T-helper 1 cell (primary cell): ENCODE results near the gene PIK3CA.

Experiments used
- DNase-seq, 5 donors: peaks; one replicate each; pipeline ENCODE4 v3.0.0-alpha.2; 2012 to 2020

Gene PIK3CA

DNA sequence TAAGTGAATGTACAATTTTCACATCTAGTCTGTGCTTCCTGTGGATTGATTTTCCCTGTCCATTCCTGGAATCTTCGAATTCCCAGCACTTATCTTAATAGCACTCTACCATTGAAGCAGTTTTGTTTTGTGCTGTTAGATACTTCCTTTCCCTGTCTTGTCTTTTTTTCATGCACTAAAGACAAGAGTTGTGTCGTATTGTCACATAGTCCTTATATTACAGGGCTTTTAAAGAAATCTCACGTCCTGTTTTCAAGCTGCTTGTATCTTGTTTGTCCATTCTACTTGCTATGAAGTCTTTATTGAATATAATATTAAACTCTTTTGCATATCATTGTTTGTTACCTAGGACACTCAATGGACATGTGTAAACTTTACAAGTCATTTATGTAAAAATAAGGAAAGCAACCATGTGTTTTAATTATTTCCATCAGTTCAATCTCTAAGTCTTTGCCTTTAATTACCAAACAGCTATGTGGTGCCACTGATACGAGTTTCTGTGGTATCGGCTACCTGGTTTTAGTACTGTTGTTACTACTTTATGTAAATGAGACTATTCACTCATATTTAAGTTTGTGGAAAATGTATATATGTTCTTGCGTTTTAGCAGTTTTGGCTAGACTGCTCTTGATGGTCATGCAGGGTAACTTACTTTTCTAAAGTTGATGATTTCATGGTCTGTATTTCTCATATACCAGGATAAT is 10.3 kb downstream of the PIK3CA start:
- DNase-seq = no peak

DNA sequence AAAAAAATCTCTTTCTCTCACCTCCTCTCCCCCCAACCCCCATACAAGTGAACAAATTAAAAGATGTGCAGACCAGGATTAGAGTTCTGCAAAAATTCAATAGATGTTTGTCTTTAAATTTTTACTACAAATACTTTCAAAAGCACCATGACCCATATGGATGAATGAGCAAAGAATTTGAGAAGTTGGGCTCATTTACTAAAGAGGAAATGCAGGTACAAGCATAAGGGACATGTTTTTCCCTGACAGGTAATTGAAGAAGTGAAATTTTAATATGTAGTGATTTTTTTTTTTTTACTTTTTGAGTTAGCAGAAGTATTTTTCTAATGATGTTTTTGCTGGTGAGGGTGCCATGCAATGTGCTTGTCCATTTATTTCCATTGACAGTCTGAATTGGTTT is 15.3 kb downstream of the PIK3CA start:
- no peak for DNase-seq

DNA sequence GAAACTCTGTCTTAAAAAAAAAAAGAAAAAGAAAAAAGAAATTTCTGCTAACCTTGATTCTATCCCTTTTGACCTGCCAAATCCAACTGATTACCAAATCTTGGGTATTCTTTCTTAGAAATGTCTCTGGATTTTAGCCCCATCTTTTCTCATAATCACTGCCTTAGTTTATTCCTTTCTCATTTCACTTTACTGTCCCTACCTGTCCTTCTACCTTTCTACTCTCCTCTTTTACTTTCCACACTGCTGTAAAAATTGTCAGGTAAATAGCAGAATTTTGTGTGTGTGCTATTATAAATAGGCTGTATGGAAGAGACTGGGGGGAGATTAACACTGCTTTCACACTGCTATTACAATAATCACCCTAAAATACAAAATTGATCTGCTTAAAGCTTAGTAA is 16.7 kb downstream of the PIK3CA start:
- no peak for DNase-seq

DNA sequence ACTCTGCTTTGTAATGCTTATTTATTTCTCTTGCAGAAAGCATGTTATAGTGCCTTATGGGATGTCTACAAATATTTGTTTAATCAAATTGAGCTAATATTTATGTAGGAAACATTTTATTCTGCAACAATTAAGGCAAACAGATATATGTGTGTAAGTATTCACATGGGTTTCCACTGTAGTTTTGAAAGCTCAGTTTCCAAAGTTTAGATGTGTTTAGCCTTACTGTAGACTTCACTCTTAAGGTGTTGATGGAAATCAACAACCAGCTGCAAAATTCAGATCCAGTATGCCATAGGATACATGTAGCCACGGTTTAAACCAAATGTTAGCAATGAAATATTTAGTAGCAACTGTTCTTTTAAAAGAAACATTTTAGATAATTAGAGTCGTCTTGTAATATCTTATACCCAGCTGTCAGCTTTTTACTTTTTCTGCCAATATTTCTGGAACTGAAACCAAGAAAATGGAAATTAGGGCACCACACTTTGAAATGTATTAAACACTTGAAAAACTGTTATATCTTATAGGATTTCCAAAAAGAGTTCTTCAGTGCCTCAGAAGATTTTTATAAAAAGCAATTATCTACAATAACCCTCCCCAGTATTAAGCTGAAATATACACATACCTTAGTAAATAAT is 18.5 kb downstream of the PIK3CA start:
- no peak for DNase-seq

DNA sequence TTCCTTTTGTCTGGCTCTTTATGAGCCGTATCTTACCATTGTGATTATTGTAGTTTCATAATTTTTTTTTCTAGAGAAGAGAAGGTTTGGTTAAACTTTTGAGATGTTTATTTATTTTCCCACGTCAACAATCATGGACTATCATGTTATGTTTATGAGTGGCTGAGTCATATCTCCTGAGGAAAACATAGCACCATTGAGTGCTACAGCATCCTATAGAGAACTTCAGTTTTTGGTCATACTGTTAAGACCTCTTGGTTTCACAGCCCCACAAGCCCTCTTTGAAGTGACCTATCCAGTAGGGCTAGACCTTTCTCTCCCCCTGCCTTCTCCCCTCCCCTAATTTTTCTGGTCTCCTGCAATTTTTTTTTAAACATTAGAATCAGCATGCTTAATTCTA is 20.8 kb downstream of the PIK3CA start:
- no peak for DNase-seq

DNA sequence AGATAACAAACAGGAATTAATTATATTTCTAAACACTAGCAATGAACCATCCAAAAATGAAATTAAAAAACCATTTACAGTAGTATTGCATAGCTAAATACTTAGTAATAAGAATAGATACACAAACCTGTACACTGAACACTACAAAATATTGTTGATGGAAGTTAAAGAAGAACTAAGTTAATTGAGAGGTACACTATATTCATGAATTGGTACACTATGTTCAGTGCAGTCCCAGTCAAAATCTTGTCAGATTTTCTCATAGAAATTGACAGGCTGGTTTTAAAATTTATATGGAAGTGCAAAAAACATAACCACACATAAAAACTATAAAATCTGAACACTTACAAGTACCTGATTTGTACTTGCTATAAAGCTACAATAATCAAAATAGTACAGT is 24.4 kb downstream of the PIK3CA start:
- DNase-seq = no peak

DNA sequence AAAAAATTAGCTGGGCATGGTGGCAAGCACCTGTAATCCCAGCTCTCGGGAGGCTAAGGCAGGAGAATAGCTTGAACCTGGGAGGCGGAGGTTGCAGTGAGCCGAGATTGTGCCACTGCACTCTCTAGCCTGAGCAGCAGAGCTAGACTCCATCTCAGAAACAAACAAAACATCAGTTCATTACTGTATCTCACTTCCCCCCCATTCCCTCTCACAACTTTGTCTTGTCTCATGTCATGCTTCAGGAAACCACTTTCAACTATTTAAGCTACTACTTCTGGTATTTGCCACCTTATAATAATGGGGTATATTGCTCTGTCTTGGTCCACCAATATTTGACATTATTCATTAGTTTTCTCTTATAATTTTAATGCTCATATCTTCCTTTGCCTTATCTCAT is 26.2 kb downstream of the PIK3CA start:
- no peak for DNase-seq

DNA sequence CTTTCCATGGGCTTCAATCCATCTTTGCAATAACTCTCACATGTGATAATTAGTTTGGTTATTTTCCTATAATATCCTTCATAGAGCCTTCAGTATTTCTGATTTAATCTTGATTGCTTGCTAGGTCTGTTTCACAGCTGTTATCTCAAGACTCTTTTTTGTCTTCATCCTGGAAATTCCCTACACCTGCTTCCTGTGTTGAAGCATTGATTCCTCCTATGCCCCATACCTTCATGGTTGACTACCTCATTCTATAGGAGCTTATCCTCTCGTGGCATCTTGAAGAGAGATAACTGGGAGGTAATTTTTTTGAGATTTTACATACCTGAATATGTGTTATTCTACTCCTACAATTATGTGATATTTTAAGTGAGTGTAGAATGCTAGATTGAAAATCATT is 26.7 kb downstream of the PIK3CA start:
- DNase-seq = no peak

DNA sequence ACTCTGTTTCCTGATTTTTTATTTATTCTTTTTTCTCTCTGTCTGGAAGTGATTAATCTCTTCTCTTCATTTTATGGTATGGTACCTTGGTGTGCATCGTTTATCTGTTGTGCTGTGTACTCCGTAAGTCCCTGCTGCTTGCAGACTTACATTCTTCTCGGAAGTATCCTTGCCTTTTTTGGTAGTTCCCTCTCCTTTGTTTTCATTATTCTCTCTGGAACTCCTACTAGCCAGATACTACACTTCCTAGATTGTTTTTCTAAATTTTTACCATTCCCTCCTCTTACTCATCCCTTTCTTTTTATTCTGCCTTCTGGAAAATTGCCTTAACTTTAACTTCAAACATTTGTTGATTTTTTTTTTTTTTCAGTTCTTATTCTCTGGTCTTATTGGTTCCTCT is 27.2 kb downstream of the PIK3CA start:
- DNase-seq = no peak

DNA sequence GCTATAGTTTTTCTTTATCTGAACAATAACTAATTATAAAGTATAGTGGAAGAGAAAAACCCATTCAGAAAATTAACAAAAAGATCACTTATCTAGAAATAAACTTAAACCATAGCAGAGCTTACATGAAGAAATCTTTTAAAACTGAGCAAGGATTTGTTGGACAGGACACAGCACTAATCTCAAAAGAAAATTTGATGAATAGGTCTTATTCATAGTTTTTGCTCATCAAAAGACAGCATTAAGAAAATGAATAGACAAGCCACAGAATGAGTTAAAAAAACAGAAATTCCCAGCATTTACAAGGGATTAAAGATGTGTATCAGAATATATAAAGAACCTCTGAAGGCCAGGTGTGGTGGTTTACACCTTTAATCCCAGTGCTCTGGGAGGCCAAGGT is 29.5 kb downstream of the PIK3CA start:
- no peak for DNase-seq

DNA sequence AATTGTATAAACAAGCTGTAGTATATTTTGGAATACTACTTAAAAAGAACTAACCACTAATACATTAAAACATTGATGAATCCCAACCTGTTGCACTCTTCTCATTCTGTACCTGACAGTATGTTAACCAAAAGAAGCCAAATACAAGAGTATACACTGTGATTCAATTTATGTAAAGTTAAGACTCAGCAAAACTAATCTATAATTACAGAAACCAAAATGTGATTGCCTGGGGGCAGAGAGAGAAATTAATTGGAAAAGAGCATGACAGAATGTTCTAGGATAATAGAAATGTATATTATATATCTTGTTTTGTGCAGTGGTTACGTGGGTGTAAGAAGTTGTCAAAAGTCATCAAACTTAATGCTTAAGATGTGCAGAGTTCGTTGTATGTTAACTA is 31.1 kb downstream of the PIK3CA start:
- no peak for DNase-seq

DNA sequence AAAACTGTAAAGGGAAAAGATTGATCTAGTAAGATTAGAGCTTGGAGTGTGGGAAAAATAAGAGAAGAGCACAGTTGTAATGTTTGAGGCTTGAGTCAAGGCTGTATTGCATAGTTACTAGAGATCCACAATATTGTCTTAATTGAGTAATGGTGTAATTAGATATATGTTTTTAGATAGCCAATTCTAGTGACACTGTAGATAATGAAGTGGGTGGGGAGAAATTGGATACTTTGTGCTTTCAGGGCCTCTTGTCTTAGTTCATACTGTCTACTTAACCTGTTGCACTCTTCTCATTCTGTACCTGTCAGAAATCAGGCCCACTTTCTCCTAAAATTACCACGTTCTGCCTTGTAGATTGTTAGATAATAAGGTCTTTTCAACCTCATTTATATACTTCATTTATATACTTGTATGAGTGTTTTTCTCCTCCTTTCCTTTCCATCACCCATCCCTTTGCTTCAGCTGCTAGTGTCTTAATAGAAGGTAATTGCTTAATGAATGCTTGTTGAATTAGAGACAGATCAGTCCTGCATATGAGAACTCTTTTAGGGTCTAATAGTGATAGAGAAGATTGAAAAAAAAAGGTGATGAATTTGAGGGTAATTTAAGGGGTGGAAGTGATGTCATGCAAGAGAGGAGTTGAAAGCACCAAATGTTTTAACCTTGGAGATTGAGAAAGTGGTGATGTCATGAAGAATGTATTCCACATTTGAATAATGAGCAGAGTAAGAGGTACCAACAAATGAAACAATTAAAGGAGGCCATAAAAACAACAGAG is 32.0 kb downstream of the PIK3CA start:
- peak in 1 of 5 donors; percentile 20 for DNase-seq

DNA sequence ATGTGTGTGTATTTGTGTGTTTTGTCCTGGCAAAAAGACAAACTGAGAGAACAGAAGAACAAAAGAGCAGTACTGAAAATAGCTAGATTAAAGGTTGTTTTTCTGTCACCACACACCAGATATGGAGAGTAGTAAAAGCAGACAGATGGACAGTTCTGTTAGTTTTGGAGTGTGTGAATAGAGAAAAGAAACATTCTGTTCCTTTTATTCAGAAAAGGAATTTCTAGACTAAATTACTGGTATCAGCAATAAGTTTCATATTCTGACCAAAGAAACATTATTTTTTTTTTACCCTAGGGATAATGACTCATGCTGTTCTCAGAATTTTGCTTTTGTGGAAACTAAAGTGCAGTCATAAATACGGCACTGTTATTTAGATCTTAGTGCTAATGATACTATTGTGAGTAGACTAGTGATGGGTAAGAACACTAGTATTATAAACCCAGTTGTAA is 32.9 kb downstream of the PIK3CA start:
- peak in 1 of 5 donors; percentile 44 for DNase-seq

DNA sequence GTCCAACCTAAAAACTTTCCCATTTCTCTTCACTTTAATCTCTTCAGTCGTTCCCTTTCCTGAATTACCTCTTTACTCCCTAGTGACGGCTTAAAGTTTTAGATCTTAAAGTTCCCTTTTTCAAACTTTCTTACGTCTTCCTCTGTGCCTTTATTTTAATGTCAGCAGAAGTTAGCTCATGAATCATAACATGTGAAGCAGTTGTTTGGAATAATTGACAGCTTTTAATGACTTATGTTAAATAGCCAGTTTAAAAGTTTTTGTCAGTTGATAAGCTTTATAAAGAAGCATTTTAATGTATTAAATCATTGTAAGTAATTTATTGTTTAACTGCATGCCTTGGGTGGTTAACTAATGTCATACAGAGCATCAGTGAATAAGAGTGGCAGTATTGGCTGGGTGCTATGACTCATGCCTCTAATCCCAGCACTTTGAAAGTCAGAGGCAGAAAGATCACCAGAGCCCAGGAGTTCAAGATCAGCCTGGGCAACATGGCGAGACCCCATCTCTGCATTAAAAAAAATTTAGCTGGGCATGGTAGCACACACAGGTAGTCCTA is 33.9 kb downstream of the PIK3CA start:
- DNase-seq = no peak

DNA sequence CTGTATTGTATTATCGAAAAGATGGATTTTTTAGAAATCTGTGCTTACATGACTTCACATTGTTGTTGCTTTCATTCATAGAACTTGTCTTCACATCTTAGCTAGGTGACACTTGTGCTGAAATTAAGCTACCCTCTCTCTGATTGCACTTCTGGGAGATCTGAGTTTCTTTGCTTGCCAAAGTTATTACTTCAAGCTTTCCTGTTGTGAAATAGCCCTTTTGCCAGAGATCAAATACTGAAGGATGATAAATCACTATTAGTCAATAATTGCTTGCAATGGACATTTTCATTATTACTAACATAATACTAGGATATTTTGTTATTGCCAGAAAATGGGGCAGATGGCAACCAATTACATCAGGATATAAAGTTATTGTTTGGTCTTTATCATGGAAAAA is 34.7 kb downstream of the PIK3CA start:
- DNase-seq = no peak

DNA sequence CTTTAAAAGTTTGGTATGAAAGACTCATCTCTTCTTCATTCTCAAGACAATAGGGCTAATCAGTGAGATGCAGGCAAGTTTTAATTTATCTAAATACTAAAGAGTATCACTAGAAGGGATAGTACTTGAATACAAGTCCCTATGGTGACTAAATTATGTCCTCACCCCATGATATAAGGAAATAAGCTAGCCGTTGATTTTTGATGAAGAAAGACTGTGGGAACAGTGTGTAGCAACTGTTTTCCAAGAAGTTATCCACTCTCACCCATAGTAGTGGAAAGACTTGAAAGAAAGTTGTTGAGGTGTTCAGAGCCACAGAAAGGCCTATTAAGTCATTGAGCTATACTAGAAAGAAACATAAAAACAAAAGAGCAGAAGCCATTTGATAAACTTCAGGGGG is 36.7 kb downstream of the PIK3CA start:
- no peak for DNase-seq

DNA sequence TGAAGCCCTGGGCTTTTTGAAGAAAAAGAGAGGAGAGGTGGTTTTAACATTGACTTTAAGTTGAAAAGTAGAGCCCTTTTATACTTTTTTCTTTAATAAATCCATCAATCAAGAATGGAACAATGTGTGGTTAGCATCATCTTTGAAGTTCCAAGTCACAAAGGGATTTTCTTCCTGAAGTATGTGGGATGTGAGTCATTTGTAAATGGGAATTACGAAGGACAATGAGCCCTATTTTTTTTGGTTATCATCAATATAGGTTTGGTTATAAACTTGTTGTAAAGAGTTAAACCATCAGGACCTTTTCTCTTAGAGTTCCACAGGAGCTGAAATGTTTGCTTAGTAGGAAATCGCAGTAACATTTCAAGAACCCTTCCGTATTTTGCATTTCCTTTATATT is 38.3 kb downstream of the PIK3CA start:
- DNase-seq = no peak

DNA sequence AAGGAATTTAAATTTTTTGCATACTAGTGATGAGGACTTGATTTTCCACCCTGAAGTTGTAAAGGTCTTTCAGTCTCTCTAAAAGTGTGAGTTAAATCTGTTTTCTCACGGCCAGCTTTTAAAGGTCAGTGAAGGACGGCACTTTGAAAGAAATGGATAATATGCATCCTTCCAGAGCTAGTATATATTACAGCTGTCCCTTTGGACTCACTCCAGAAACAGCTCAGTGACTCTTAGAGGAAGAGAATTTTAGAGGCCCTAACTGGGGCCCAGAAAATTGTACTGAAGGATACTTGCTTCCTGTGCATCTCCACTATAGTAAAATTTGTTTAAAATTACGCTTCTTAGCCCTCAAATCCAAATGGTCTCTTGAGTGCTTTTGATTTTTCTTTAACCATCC is 41.6 kb downstream of the PIK3CA start:
- DNase-seq = no peak

DNA sequence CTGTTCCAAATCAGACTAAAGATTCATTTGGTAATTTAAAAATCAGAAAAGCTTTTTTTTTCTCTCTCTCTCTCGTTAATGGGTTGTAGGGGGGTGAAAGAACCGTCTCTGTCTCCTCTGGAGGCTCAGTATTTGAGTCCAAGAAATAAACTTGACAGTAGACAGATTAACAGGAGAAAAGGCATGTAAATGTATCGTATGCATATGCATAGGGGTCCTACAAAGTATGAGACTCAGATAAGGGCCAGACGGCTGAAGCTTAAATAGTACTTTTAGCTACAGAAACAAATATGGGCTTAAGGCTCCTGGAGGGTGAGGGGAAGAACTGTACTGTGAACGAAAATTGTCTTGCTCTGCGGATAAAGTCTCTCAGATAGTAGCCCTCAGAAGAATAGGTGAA is 42.4 kb downstream of the PIK3CA start:
- DNase-seq = no peak

DNA sequence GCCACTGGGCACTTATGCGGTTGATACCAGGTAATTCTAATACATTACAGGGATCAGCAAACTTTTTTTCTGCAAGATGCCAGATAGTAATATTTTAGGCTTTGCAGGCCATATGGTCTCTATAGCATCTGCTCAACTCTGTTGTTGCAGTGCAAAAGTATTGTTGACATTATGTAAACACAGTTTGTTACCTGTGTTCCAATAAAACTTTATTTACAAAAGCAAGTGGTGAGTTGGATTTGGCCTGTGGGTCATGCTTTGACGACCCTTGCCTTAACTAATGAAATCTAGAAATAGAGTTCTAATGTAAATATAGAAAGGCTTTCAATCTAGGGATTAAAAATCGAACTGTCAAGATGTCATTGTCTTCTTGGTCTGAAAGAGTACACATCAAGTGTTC is 44.4 kb downstream of the PIK3CA start:
- no peak for DNase-seq

DNA sequence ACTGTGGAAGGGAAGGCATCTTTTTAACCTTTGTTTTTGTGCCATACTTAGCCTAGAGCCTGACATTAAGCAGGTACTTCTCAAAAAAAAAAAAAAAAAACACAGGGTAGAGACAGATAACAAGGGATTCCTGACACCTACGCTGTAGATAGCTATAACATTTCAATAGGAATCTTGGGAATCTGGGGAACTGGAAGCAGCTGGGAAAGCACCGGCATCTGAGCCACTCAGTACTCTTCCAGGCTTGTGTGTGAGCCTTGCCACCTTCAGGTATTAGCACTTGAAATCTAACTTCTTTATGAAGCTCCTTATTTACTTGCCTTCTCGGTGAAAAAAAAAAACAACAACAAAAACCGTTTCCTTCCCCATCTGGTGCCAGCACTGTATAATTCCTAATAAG is 46.8 kb downstream of the PIK3CA start:
- DNase-seq = no peak

DNA sequence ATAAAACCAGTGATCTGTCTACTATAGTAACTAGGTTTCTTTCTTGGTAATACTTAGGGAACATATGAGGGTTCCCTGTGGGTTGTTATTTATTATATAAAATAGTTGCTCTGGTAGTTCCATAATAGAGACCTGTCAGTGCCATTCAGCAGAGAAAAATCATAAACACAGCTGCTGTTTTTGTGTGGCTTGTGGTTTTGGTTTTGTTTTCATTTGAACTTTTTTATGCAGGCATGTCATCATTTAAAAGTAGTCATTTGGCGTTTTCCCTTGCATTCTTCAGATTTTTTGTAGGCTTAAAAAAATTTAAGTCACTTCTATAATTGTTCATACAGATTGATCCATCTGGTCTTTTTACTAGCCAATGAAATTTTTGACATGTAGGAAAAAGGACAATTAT is 47.9 kb downstream of the PIK3CA start:
- DNase-seq = peak in 2 of 5 donors; percentile 8 to 50

DNA sequence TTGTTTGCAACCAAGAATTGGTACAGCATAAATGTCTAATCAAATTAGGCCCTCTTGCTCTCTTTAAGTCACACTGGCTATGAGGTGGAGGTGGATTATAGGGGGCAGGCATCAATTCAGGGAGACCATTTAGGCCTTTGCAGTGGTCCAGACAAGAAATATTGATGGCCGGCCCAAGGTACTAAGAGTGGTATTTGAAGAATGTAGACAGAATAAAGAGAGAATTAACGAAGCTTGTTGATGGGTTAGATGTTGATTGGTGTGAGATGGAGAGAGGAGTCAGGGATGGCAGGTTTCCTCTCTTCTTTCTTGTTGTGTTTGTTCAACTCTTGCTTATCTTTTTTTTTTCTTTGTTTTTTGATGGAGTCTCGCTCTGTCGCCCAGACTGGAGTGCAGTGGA is 48.5 kb downstream of the PIK3CA start:
- no peak for DNase-seq

DNA sequence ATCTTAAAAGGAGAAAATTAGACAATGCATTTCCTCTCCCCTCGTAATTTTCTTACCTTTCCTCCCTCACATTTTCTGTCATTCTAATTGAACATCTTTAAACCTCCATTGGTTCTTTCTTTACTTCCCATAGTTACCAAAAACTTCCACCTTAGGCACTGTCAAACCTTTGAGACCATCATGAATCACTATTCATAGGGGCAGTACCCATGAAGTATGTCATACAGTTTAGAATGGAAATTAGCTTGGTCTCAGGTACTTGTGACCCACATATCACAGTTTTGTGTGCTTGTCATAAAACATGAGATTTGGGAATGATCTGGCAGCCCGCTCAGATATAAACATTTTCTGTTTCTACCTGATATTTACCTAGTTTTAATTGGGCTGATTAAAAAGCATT is 52.6 kb downstream of the PIK3CA start:
- no peak for DNase-seq
